Measurements from ENCODE around the gene RHEB.
A peak's percentile ranks its signal among the peaks of the same experiment; 100 is the strongest.

The RHEB gene

GRCh38 chr7:151428378-151429236 is 91.1 kb downstream of the RHEB start:
- H3K4me2 ChIP-seq, result peak overlapping the region; percentile 56
- no peaks in the 10 kb centered on the region for H3K36me3 ChIP-seq (ENCODE audit: insufficient read depth)
- no peaks in the 10 kb centered on the region for H3K79me2 ChIP-seq (ENCODE audit: insufficient read depth, low read depth)
- no peak for TF ChIP-seq CTCF (conservative IDR thresholded peaks at IDR 0.05; ENCODE audit: low read depth, low read length)
- peak overlapping the region; percentile 42; the same call in 1 of the 2 replicates for H2AFZ ChIP-seq (ENCODE audit: low read depth)
- no peaks in the 10 kb centered on the region for H4K20me1 ChIP-seq (ENCODE audit: insufficient read depth)
- no peak overlapping the region for H3K9ac ChIP-seq
- H3K27ac ChIP-seq, result peak overlapping the region; percentile 66; the same call in 1 of the 2 replicates
- H3K27me3 ChIP-seq (ENCODE audit: insufficient read depth, low read depth), result no peaks in the 10 kb centered on the region
- H3K4me3 ChIP-seq (IDR thresholded peaks at IDR 0.05; ENCODE audit: insufficient read depth, low read depth, low read length), result no peak overlapping the region
- H3K4me1 ChIP-seq (ENCODE audit: low read depth, poor library complexity, severe bottlenecking), result peaks cover 30% of the 10 kb centered on the region

- H3K4me2 ChIP-seq, result no peak overlapping the region
- no peak overlapping the region for H3K27ac ChIP-seq
- peaks cover 26% of the 10 kb centered on the region for H3K4me1 ChIP-seq (ENCODE audit: low read depth, poor library complexity, severe bottlenecking)
These were observed 91.9 kb downstream of the RHEB start for GRCh38 chr7:151427705-151428377.

GRCh38 chr7:151426904-151427704 is 92.6 kb downstream of the RHEB start:
- no peak overlapping the region for H3K4me3 ChIP-seq (IDR thresholded peaks at IDR 0.05; ENCODE audit: insufficient read depth, low read depth, low read length)
- no peak overlapping the region for H3K9ac ChIP-seq
- H3K36me3 ChIP-seq (ENCODE audit: insufficient read depth), result no peaks in the 10 kb centered on the region
- TF ChIP-seq CTCF (conservative IDR thresholded peaks at IDR 0.05; ENCODE audit: low read depth, low read length), result no peak
- no peaks in the 10 kb centered on the region for H3K27me3 ChIP-seq (ENCODE audit: insufficient read depth, low read depth)
- H3K4me1 ChIP-seq (ENCODE audit: low read depth, poor library complexity, severe bottlenecking), result peaks cover 26% of the 10 kb centered on the region
- no peaks in the 10 kb centered on the region for H4K20me1 ChIP-seq (ENCODE audit: insufficient read depth)
- H3K27ac ChIP-seq, result no peak overlapping the region
- H3K79me2 ChIP-seq (ENCODE audit: insufficient read depth, low read depth), result no peaks in the 10 kb centered on the region
- no peak overlapping the region for H3K4me2 ChIP-seq
- H2AFZ ChIP-seq (ENCODE audit: low read depth), result no peak overlapping the region

More at GRCh38 chr7:151427705-151428377, 91.9 kb downstream of the RHEB start:
- Histone ChIP-seq H3K27me3 (ENCODE audit: insufficient read depth, low read depth) (no peaks in the 10 kb centered on the region), H4K20me1 (ENCODE audit: insufficient read depth) (no peaks in the 10 kb centered on the region), H2AFZ (ENCODE audit: low read depth) (no peak overlapping the region), H3K4me3 (IDR thresholded peaks at IDR 0.05; ENCODE audit: insufficient read depth, low read depth, low read length) (no peak overlapping the region), H3K36me3 (ENCODE audit: insufficient read depth) (no peaks in the 10 kb centered on the region), H3K9ac (no peak overlapping the region), H3K79me2 (ENCODE audit: insufficient read depth, low read depth) (no peaks in the 10 kb centered on the region)
- no peak for TF ChIP-seq CTCF (conservative IDR thresholded peaks at IDR 0.05; ENCODE audit: low read depth, low read length)

- H3K27me3 ChIP-seq (ENCODE audit: insufficient read depth, low read depth), result no peaks in the 10 kb centered on the region
- H4K20me1 ChIP-seq (ENCODE audit: insufficient read depth), result no peaks in the 10 kb centered on the region
- no peak overlapping the region for H2AFZ ChIP-seq (ENCODE audit: low read depth)
- H3K27ac ChIP-seq, result no peak overlapping the region
- no peak overlapping the region for H3K9ac ChIP-seq
- no peak overlapping the region for H3K4me2 ChIP-seq
- no peak overlapping the region for H3K4me3 ChIP-seq (IDR thresholded peaks at IDR 0.05; ENCODE audit: insufficient read depth, low read depth, low read length)
- peaks cover 26% of the 10 kb centered on the region for H3K4me1 ChIP-seq (ENCODE audit: low read depth, poor library complexity, severe bottlenecking)
- no peaks in the 10 kb centered on the region for H3K79me2 ChIP-seq (ENCODE audit: insufficient read depth, low read depth)
- no peak for TF ChIP-seq CTCF (conservative IDR thresholded peaks at IDR 0.05; ENCODE audit: low read depth, low read length)
- H3K36me3 ChIP-seq (ENCODE audit: insufficient read depth), result no peaks in the 10 kb centered on the region
These were observed 93.2 kb downstream of the RHEB start for GRCh38 chr7:151426441-151426903.
